Measurements from ENCODE around the gene IL1RAPL1.

DNA sequence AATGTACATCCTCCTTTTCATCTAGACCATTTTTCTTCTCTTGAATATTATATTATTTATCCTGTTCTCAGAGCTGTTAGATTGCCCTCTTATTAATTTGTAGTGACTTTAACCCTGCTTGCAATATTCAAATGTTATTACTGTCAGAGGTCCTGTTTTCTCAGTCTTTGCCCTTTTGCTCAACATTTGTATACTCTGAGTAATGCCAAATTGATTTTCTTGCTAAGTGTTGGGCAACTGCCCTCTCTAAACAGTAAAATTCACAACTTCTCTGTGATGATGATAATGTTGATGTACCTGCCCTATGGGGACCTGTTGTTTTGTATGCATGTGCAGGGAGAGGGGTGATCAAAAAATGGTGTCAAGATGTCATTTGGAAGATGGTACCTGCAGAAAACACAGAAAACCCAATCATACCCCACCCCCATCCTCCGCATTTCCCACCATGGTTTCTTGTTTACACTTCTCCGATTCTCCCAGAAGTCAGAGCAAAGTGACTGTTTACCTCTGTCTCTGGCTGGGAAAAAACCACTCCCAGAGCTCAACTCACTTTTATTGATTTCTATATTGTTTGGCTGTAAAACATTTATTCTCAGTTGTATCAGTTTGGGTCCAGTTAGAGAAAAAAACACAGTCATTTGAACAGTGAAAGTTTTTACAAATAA is 694.0 kb downstream of the IL1RAPL1 start:
- TF ChIP-seq, protein P1, sequence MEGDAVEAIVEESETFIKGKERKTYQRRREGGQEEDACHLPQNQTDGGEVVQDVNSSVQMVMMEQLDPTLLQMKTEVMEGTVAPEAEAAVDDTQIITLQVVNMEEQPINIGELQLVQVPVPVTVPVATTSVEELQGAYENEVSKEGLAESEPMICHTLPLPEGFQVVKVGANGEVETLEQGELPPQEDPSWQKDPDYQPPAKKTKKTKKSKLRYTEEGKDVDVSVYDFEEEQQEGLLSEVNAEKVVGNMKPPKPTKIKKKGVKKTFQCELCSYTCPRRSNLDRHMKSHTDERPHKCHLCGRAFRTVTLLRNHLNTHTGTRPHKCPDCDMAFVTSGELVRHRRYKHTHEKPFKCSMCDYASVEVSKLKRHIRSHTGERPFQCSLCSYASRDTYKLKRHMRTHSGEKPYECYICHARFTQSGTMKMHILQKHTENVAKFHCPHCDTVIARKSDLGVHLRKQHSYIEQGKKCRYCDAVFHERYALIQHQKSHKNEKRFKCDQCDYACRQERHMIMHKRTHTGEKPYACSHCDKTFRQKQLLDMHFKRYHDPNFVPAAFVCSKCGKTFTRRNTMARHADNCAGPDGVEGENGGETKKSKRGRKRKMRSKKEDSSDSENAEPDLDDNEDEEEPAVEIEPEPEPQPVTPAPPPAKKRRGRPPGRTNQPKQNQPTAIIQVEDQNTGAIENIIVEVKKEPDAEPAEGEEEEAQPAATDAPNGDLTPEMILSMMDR (IDR thresholded peaks at IDR 0.05), result no peak
- TF ChIP-seq POLR2A (IDR thresholded peaks at IDR 0.05), result no peak
